Smooth muscle cell (in vitro differentiated cells): ENCODE data around the gene ST3GAL4. TPM values are rescaled to one million over a fixed set of nuclear protein-coding genes. Genes with fewer than 3 reads are reported as not detected.

Experiments
- DNase-seq: peaks from one replicate; lab custom pipeline; 2025; ENCODE audit not compliant: unreplicated experiment; lab: John Stamatoyannopoulos, UW
- H2AFZ ChIP-seq: fragments of 200-600 bp; sonication (generic); 2 replicates; pipeline ENCODE4 v1.6.0; 2016; ENCODE audit warnings: antibody characterized with exemption, low read depth, mild to moderate bottlenecking
- H3F3A ChIP-seq: fragments of 200-600 bp; sonication (generic); 2 replicates; pipeline ENCODE4 v1.6.0; 2017; ENCODE audit warnings: antibody characterized with exemption, low read depth
- H3K27ac ChIP-seq: fragments of 200-600 bp; sonication (generic); 2 replicates; pipeline ENCODE4 v1.5.1; 2016; ENCODE audit warnings: low read depth, mild to moderate bottlenecking
- H3K27me3 ChIP-seq: fragments of 200-600 bp; sonication (generic); 2 replicates; pipeline ENCODE4 v1.6.1; 2016; ENCODE audit warnings: low read depth, mild to moderate bottlenecking
- H3K36me3 ChIP-seq: fragments of 200-600 bp; sonication (generic); 2 replicates; pipeline ENCODE4 v1.5.1; 2016; ENCODE audit warnings: low read depth
- H3K4me1 ChIP-seq: fragments of 200-600 bp; sonication (generic); 2 replicates; pipeline ENCODE4 v1.5.1; 2016; ENCODE audit warnings: low read depth
- H3K4me2 ChIP-seq: fragments of 200-600 bp; sonication (generic); 2 replicates; pipeline ENCODE4 v1.6.0; 2016; ENCODE audit warnings: mild to moderate bottlenecking
- H3K4me3 ChIP-seq: fragments of 200-600 bp; sonication (generic); 2 replicates; pipeline ENCODE4 v1.5.1; 2016; ENCODE audit warnings: mild to moderate bottlenecking
- H3K79me2 ChIP-seq: fragments of 200-600 bp; sonication (generic); 2 replicates; pipeline ENCODE4 v1.6.0; 2016; ENCODE audit warnings: low read depth, mild to moderate bottlenecking
- H3K9ac ChIP-seq: fragments of 200-600 bp; sonication (generic); 2 replicates; pipeline ENCODE4 v1.6.0; 2016; ENCODE audit warnings: low read depth
- H3K9me3 ChIP-seq: fragments of 200-600 bp; sonication (generic); replicated peaks from 2 replicates; pipeline ENCODE4 v1.5.1; 2016; ENCODE audit warnings: low read depth
- H4K20me1 ChIP-seq: fragments of 200-600 bp; sonication (generic); 2 replicates; pipeline ENCODE4 v1.6.0; 2016; ENCODE audit warnings: low read depth
- WGBS: methylation state at CpG from one replicate; pipeline ENCODE4 v1.1.7; 2016; ENCODE audit warnings: low lambda C conversion rate; 5-methylcytosine and 5-hydroxymethylcytosine counted together
- polyA plus RNA-seq: library from polyadenylated mRNA; unstranded; fragments of >200 nt; fragmentation: Nextera tagmentation; extraction: Ambion mirVana; gene quantifications from 2 replicates; pipeline ENCODE4 v1.2.1, GENCODE V29; 2016
- total RNA-seq: library from RNA; depleted of rRNA; stranded (reverse); fragments of >200 nt; gene quantifications from 2 replicates; pipeline ENCODE4 v1.2.3, GENCODE V29; 2014
- TF ChIP-seq, protein P1 (sequence below): fragments of 200-600 bp; sonication (generic); IDR thresholded peaks from 2 replicates; pipeline ENCODE4 v1.5.1; 2017; ENCODE audit warnings: borderline replicate concordance, mild to moderate bottlenecking, antibody characterized with exemption; ENCODE audit not compliant: insufficient read depth, poor library complexity, severe bottlenecking

ST3GAL4 gene
- total and polyA plus RNA-seq, 2 experiments from 2014 or later: 60.3 to 60.9 TPM

DNA sequence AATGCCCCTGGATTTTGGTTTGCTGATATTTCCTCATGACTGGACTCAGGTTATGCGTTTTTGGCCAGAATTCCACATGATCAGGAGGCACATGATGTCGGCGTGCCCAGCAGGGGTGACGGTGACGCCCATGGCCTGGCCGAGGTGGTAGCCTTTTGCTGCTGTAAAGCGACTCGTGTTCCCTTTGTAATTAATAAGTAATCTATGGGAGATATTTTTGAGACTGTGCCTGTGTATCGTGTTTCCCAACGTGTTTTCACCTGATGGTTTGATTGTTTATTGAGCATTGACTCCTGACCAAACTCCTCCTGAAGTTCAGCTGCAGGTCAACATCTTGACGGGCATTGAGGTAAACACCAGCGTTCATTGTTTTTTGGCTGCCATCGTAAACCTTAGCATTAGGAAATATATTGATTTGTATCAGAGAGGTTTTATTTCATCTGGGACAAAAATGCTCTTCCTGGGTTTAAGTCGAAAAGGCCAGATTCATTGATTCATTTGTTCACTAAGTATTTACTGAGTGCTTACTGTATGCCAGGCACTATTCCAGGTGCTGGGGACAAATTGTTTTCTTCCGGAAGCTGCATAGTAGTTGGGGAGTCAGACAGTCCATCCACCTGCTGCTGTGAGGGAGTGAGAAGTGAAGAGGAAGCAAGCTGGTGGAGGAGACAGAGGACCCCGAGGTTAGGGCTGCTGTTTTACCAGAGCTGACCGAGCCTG is 28.0 kb upstream of the ST3GAL4 start:
- Histone ChIP-seq H3K9ac (no peak overlapping the region), H3F3A (peaks cover 8% of the 10 kb centered on the region), H3K4me1 (no peaks in the 10 kb centered on the region), H3K36me3 (no peaks in the 10 kb centered on the region), H4K20me1 (no peaks in the 10 kb centered on the region), H3K9me3 (no peaks in the 10 kb centered on the region), H2AFZ (no peak overlapping the region), H3K4me3 (no peak overlapping the region), H3K27me3 (no peaks in the 10 kb centered on the region), H3K4me2 (no peak overlapping the region), H3K79me2 (no peaks in the 10 kb centered on the region), H3K27ac (no peak overlapping the region)
- TF ChIP-seq, protein P1, sequence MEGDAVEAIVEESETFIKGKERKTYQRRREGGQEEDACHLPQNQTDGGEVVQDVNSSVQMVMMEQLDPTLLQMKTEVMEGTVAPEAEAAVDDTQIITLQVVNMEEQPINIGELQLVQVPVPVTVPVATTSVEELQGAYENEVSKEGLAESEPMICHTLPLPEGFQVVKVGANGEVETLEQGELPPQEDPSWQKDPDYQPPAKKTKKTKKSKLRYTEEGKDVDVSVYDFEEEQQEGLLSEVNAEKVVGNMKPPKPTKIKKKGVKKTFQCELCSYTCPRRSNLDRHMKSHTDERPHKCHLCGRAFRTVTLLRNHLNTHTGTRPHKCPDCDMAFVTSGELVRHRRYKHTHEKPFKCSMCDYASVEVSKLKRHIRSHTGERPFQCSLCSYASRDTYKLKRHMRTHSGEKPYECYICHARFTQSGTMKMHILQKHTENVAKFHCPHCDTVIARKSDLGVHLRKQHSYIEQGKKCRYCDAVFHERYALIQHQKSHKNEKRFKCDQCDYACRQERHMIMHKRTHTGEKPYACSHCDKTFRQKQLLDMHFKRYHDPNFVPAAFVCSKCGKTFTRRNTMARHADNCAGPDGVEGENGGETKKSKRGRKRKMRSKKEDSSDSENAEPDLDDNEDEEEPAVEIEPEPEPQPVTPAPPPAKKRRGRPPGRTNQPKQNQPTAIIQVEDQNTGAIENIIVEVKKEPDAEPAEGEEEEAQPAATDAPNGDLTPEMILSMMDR: no peak
- DNase-seq: no peak
- WGBS: 97% methylated on average over 17 of the region's 17 CpGs

DNA sequence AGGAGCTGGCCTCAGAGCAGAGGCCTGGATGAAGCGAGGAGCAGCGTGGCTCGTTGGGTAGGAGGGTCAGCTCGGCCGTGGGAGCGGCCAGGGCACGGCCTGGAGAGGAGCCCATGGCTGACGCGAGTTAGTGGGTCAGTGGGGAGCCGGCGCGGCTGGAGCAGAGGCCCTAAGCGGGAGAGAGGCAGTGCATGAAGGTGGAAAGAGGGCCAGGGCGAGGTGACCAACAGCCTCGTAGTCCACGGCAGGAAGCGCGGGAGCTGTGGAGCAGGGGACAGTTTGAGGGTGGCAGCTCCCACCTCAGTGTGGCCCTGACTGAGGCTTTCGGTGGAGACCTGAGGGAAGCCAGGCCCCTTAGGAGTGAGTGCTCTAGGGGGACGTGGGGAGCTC is 27.5 kb upstream of the ST3GAL4 start:
- Histone ChIP-seq H3K36me3 (no peaks in the 10 kb centered on the region), H3K27ac (no peak overlapping the region), H3K4me1 (no peaks in the 10 kb centered on the region), H3K4me2 (no peak overlapping the region), H3F3A (peaks cover 12% of the 10 kb centered on the region), H2AFZ (no peak overlapping the region), H4K20me1 (no peaks in the 10 kb centered on the region), H3K4me3 (no peak overlapping the region), H3K9me3 (no peaks in the 10 kb centered on the region), H3K27me3 (no peaks in the 10 kb centered on the region), H3K9ac (no peak overlapping the region), H3K79me2 (no peaks in the 10 kb centered on the region)
- 94% methylated on average over 20 of the region's 20 CpGs for WGBS
- TF ChIP-seq, protein P1: no peak
- DNase-seq: no peak

DNA sequence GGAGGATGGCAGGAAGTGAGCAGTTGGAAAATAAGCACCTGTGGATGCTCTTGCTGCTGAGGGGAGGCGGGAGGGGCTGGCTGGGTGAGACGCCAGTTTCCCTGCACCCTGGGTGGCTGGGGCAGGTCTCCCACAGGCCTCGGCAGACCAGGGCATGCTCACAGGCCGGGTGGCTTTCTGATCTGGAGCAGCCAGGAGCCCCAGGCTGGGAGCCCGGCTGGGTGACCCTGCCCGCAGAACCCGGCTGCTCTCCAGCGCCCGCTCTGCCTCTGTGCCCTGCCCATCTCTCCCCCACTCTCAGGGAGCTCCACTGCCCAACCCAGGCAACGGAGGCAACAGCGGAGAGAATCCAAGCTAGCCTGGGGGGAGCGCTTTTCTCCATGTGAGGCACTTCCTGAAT is 27.0 kb upstream of the ST3GAL4 start:
- no peak overlapping the region for H3K4me2 ChIP-seq
- TF ChIP-seq, protein P1: no peak
- 95% methylated on average over 12 of the region's 12 CpGs for WGBS
- no peak overlapping the region for H3K27ac ChIP-seq
- H3K4me3 ChIP-seq: no peak overlapping the region
- H3K27me3 ChIP-seq: no peaks in the 10 kb centered on the region
- H3F3A ChIP-seq: peaks cover 15% of the 10 kb centered on the region
- no peaks in the 10 kb centered on the region for H3K4me1 ChIP-seq
- H3K79me2 ChIP-seq: no peaks in the 10 kb centered on the region
- H4K20me1 ChIP-seq: no peaks in the 10 kb centered on the region
- no peak for DNase-seq
- H3K9me3 ChIP-seq: no peaks in the 10 kb centered on the region
- H3K36me3 ChIP-seq: no peaks in the 10 kb centered on the region
- no peak overlapping the region for H2AFZ ChIP-seq
- no peak overlapping the region for H3K9ac ChIP-seq

DNA sequence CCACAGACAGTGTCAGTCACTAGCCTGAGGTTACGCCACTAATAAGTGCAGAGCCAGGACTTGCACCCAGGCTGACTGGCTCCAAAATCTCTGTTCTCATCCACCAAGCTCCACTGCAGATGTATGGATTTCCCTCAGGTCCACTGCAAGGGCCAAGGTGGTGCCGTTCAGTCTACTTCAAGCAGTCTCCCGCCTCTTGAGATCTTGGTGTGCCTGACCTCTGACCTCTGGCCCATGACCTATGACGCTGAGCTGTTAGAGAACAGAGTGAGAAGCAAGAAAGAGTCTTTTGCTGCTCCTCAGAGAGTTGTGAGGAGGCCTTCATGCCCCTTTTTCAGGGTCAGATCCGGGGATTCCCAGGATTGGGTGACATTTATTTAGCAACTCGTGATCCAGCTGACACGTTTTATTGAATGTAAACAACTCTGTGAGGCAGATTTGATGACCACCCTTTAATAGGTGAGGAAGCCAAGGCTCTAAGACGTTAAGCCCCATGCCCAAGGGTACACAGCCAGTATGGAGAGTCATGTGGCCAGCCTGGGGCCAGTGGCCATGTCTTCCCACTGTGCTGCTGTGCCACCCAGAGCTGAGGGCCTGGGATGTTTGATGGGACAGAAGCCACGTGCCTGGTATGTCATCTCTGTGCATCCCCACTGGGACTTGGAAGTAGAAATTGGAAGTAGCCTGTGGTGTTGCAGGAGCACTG is 26.4 kb upstream of the ST3GAL4 start:
- no peak overlapping the region for H3K27ac ChIP-seq
- no peaks in the 10 kb centered on the region for H3K9me3 ChIP-seq
- no peak overlapping the region for H3K4me2 ChIP-seq
- DNase-seq: no peak
- WGBS: 83% methylated on average over 9 of the region's 9 CpGs
- no peaks in the 10 kb centered on the region for H3K27me3 ChIP-seq
- no peak overlapping the region for H3K4me3 ChIP-seq
- H3K36me3 ChIP-seq: no peaks in the 10 kb centered on the region
- H2AFZ ChIP-seq: no peak overlapping the region
- TF ChIP-seq, protein P1: no peak
- H3K9ac ChIP-seq: no peak overlapping the region
- no peaks in the 10 kb centered on the region for H3K4me1 ChIP-seq
- no peaks in the 10 kb centered on the region for H3K79me2 ChIP-seq
- H4K20me1 ChIP-seq: no peaks in the 10 kb centered on the region
- H3F3A ChIP-seq: peaks cover 15% of the 10 kb centered on the region
